GM03348 (cell line): Measurements from ENCODE around the gene STK17B.

Source experiments
- DNase-seq: peaks from one replicate; pipeline ENCODE4 v3.0.0; 2012; ENCODE audit warnings: low spot score

Gene STK17B

DNA sequence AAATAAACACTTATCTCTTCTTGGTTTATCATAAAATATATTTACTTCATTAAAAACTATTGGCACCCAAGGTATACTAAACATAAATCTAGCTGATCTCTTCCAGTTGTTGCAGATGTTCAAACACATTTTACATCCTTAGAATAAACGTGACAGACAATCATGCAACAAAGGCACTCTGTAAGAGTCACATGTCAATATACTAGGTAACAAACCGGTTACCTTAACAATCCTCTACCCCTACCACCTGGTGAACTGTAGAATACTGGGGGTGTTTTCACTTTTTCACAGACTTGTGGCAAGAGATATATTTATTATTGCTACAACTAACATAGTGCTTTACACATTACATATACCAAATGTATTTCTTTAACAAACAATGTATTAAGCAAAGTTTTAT lies 15.8 kb downstream of the STK17B start:
- DNase-seq, result no peak

GRCh38 chr2:196153480-196153879 lies 17.9 kb downstream of the STK17B start:
- DNase-seq, result no peak

- no peak for DNase-seq
Observed at GRCh38 chr2:196149948-196150347, 21.4 kb downstream of the STK17B start.

- no peak for DNase-seq
Observed at GRCh38 chr2:196148736-196149135, 22.6 kb downstream of the STK17B start.

DNA sequence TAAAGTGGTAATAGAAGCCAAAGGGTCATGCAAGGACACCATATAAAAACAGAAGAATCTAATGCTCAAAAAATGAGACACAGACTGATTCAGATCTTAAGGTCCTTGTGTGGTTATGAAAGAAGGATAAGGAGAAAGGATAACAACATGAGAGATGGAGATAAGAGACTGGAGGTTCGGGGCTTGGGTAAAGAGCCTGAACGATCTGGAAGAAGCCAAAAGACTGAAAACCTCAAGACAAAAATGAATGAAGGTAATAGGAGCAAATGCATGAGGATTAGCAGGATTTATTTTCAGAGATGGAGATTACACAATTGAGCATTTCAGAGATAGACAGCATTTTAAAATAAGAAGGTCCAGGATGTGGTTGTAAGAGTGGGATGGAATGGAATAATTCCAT lies 26.1 kb downstream of the STK17B start:
- no peak for DNase-seq

GRCh38 chr2:196144513-196145126 lies 26.8 kb downstream of the STK17B start:
- no peak for DNase-seq

GRCh38 chr2:196143730-196144131 lies 27.6 kb downstream of the STK17B start:
- peak; percentile 24 for DNase-seq

- no peak for DNase-seq
Observed at GRCh38 chr2:196142825-196143224, 28.6 kb downstream of the STK17B start.

GRCh38 chr2:196140213-196140612 lies 31.2 kb downstream of the STK17B start:
- DNase-seq, result no peak

- DNase-seq, result no peak
Observed at GRCh38 chr2:196137271-196137670, 34.1 kb downstream of the STK17B start.

DNA sequence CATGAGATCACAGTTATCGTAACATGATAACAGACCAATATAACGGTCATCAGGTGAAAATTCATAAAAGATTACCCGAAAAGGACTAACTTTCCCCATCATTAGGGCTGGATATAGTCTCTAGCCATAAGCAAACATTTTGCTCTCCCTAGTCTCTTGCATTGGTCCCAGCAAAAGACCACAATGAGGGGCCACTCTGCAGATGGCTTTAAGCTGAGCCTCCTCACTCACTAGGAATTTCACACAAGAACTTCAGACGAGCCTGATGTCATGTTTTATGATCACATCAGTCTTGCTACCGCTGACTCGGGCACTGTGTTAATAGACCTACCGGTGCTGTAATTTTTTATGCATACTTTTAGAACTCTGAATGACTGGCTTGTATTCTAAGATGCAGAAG lies 35.2 kb downstream of the STK17B start:
- no peak for DNase-seq

DNA sequence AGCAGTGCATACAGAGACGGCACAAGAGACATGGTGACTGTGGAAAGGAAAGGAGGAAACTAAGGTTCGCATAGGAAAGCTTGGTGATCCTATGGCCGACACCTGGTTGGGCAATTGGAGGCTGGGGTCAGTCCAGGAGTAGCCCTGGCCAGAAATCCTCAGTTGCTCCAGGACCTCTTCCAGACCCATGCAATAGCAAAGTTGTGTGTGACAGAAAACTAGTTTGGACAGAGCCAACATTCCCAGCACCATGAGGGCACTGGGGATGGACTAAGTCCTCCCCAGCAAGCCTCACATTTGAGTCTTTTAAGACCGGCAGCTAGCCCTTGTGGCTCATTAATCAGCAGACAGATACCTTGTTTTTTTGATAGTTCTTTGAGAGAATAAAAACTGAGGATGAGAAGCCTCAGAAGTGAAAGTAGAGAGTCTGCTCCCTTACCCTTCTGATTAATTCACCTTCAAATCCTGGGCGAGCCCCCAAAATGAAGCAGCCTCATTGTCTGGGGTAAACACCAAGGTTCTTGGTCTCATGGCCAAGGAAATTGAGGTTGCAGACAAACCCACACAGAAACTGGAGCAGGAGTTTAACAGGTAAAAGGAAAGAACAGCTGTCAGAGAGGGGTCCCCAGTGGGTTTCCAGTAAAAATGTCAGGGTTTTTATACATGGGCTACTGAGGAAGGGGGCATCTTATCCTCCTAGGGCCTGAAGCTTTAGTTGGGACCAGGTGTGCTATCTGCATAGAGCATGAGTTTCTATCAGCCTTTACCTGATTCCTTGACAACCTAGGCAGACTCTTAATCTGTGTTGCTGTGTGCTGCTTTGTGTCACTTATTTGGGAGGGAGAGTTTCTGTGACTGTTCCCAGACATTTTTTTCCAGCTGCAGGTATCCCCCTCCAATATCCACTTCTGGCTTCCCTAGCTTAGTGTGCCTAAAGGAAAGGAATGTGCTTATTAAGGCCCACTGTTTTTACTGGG lies 39.1 kb downstream of the STK17B start:
- no peak for DNase-seq

DNA sequence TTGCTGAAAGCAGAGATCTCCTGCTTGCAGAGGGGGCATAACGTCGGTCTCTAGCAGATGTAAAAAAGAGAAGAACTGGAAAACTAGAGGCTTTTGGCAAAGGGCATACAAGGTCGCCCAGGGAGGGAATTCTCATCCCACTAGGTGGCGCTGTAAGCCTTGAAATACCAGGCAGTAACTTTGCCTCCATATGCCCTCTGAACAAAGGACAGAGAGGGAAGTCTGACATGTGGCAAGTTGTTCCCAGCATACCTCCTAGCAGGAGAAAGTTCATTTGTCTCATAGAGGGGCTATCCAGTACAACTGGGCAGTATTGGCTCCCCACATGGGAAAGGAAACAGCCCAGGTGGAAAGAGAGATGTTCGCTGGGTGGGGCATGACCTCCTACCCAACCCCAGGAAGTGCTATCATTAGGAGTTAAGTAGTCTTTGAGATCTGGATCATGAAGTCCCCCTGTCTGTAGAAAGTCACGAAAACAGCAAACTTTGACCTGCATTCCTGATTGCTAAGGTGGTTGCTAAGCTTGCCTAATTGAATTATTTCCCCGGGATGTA lies 39.9 kb downstream of the STK17B start:
- peak; percentile 24 for DNase-seq

DNA sequence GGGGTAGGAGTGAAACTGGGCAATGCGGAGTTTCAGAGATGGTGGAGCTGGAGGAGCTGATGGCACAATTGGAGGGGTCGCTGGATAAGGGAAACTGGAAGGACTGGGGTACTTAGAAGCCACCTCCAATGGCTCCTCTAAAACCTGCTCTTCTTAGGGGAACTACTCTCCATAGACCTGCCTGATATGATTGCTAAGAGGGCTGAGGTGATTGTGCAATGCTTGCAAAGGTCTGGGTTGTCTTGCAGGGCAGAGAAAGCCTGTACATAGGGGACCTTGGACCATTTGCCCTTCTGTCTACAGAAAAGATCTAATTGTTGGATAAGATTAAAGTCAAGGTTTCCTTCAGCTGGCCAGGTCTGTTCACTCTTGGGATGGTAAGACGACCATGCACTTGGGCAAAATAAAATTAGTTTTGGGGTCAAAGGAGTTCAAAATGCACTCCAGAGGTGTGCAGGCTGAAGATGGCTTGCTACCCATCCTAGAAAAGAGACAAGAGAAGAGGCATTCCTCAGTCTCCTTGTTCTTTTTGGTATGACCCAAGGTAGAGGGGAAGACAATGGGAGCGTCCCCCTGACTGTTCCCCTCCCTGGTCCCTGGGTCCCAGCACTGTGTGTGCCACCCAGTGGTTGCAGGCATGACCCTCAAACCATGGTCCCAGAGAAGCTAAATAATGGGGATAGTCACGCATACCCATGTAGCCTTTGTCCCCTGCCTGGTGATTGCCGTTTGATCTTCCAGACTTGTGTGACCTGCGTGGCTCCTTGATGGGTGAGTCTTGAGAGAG lies 41.1 kb downstream of the STK17B start:
- DNase-seq, result no peak

DNA sequence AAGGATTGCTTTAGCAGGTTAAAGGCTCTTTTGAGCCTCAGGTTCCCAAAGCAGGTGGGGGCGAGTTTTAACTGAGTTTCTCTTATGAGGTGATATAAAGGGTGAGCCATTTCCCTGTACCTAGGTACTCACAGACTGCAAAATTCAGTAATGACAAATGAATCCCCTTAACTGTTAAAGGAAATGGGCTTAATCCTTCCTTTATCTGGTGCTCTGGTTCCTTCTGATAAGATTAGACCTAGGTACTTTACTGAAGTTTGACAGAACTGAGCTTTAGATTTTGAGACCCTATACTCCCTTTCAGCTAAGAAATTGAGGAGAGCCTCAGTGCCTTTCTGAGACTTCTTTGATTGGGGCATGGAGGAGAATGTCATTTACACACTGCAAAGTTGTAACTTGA lies 42.6 kb downstream of the STK17B start:
- no peak for DNase-seq

GRCh38 chr2:196125596-196125995 lies 45.8 kb downstream of the STK17B start:
- DNase-seq, result no peak

GRCh38 chr2:196123679-196124373 lies 47.6 kb downstream of the STK17B start:
- DNase-seq, result peak; percentile 39

GRCh38 chr2:196119926-196120325 lies 51.5 kb downstream of the STK17B start:
- no peak for DNase-seq

GRCh38 chr2:196117214-196117705 lies 54.1 kb downstream of the STK17B start:
- DNase-seq, result no peak

DNA sequence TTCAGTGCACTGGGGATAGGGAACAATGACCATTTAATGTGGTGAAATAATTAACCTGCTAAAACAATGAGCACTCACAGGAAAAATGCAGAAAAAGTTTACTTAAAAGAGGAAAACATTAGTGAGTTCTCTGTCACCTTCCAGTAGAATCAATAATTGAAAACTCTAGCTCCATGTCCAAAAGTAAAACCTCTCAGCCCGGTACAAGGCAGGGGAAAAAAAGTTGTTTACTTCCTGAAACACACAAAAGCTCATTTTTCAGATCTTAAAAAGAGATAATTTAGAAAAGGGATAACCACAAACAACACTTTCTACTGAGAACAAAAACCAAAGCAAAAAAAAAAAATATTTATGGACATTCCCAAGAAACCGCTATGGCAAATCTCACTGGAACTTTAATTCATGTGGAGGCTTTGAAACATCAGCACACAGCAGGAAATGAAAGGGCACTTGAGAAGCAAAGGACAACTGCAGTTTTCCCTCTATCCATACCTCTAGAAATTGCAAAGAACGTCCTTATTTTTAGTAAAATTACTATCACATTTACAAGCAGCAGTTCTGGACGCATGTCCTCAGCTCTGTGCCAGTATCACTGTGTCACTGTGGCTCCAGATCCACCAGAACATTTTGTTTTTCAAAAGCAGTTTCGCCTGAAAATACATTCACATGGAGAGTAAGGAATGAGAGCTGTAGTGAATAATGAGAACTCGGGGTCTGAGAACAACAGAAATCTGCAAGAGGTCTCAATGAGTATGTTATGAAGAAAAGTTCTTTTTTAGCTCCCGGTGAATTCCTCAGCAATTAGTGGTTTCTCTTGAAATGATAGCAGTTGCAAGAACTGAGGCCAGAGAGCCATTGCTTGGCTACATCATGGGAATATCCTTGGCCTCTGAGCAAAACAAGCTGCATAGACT lies 58.1 kb downstream of the STK17B start:
- DNase-seq, result peak; percentile 42
